NB4 (cell line): ENCODE results near the gene RPP25L.

Source experiments
- POLR2A ChIP-seq: IDR thresholded peaks from 2 replicates; pipeline ENCODE4 v1.6.1; 2011; ENCODE audit warnings: mild to moderate bottlenecking; ENCODE audit not compliant: insufficient read length; ENCODE audit errors: extremely low read depth
- TF ChIP-seq, protein P1 (sequence below): IDR thresholded peaks from 2 replicates; pipeline ENCODE4 v1.6.1; 2011; ENCODE audit warnings: low read depth, low read length

DNA sequence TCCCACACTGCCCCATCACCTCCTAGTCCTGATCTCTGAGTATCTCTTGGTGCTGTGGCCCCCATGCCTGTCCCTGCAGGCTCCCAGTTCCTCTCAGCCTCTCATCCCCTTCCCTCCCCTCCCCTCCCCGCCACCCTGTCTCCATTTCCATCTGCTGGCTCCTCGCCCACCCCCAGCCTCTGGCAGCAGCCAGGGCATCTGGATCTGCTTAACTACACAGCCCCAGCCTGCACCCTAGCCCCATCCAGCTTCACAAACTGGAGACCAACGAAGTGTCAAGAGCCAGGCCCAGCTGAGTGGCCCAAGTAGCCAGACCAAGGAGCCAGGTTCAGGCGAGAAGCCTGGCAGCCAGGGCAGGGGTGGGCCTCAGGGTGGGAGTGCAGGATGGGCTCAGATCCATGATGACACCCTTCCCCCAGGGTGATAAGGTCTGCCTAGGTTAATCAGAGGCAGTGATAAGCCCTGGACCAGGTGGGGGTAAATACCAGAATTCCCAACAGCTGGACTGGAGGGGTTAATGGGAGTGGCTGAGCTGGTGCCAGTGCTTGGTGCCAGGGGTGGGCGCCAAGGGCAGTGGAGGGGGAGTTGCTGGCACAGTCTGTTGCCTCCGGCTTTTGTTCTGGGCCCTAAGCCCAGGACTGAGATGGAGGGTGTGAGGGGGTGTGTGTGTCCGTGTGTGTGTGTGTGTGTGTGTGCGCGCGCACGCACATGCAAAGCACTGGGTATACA, 42.6 kb upstream of the RPP25L start:
- TF ChIP-seq, protein P1, sequence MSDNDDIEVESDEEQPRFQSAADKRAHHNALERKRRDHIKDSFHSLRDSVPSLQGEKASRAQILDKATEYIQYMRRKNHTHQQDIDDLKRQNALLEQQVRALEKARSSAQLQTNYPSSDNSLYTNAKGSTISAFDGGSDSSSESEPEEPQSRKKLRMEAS: no peak
- no peak for TF ChIP-seq POLR2A
